Activated CD4-positive, alpha-beta T cell treated with anti-CD3 and anti-CD28 coated beads for 1 hour (primary cell): ENCODE data around the gene IBA57.
"Not testable (repeated sequence)": the region's sequence is repeated elsewhere in the genome, so short reads cannot be mapped to it uniquely, and the experiment has no call there.

Experiments used
- DNase-seq: peaks from one replicate; pipeline ENCODE4 v3.0.0-alpha.2; 2020

Gene IBA57

GRCh38 chr1:228213917-228214808, 48.6 kb downstream of the IBA57 start:
- no peak for DNase-seq

GRCh38 chr1:228214921-228215662, 49.5 kb downstream of the IBA57 start:
- DNase-seq, result no peak

GRCh38 chr1:228215663-228216116, 50.1 kb downstream of the IBA57 start:
- no peak for DNase-seq

GRCh38 chr1:228216371-228217320, 51.0 kb downstream of the IBA57 start:
- DNase-seq, result no peak

- DNase-seq, result no peak
Measured at GRCh38 chr1:228217551-228218344, 52.1 kb downstream of the IBA57 start.

GRCh38 chr1:228218513-228219244, 53.1 kb downstream of the IBA57 start:
- DNase-seq, result no peak

- DNase-seq, result no peak
Measured at GRCh38 chr1:228219245-228219961, 53.8 kb downstream of the IBA57 start.

- DNase-seq, result no peak
Measured at GRCh38 chr1:228219962-228220780, 54.6 kb downstream of the IBA57 start.

GRCh38 chr1:228221097-228221496, 55.5 kb downstream of the IBA57 start:
- DNase-seq, result not testable (repeated sequence)

GRCh38 chr1:228222548-228222947, 56.9 kb downstream of the IBA57 start:
- DNase-seq, result no peak

GRCh38 chr1:228224198-228225164, 58.9 kb downstream of the IBA57 start:
- DNase-seq, result no peak

GRCh38 chr1:228225165-228225710, 59.6 kb downstream of the IBA57 start:
- no peak for DNase-seq

GRCh38 chr1:228225740-228226139, 60.1 kb downstream of the IBA57 start:
- no peak for DNase-seq

GRCh38 chr1:228226141-228226874, 60.7 kb downstream of the IBA57 start:
- DNase-seq, result no peak

- no peak for DNase-seq
Measured at GRCh38 chr1:228226956-228227791, 61.6 kb downstream of the IBA57 start.

- DNase-seq, result not testable (repeated sequence)
Measured at GRCh38 chr1:228228147-228228546, 62.5 kb downstream of the IBA57 start.
